ENCODE results near the gene L3MBTL3.
"Not testable (repeated sequence)": the region's sequence is repeated elsewhere in the genome, so short reads cannot be mapped to it uniquely, and the experiment has no call there.

Gene L3MBTL3

GRCh38 chr6:130163266-130163665 lies 144.9 kb downstream of the L3MBTL3 start:
- no peak for TF ChIP-seq CTCF (IDR thresholded peaks at IDR 0.05; ENCODE audit: insufficient read depth, low read length, poor library complexity, severe bottlenecking)
- no peak for TF ChIP-seq EZH2phosphoT487 (conservative IDR thresholded peaks at IDR 0.05; ENCODE audit: low read length)
- Histone ChIP-seq H3K27ac (ENCODE audit: low read depth, low read length) (no peak overlapping the region), H3K9ac (ENCODE audit: low read length) (no peak overlapping the region), H3K9me2 (replicated peaks; ENCODE audit: insufficient read depth, low read length) (no peaks in the 10 kb centered on the region), H3K27me3 (ENCODE audit: low read length) (no peaks in the 10 kb centered on the region), H3K79me2 (ENCODE audit: insufficient read depth, low read length) (no peaks in the 10 kb centered on the region), H3K36me3 (ENCODE audit: low read length) (no peaks in the 10 kb centered on the region), H3K4me2 (ENCODE audit: low read depth, low read length, poor library complexity, severe bottlenecking) (no peak overlapping the region), H4K20me1 (ENCODE audit: low read depth, low read length) (no peaks in the 10 kb centered on the region), H3F3A (ENCODE audit: insufficient read depth) (no peaks in the 10 kb centered on the region), H3K9me3 (ENCODE audit: insufficient read depth, low read length) (no peaks in the 10 kb centered on the region), H3K4me3 (ENCODE audit: insufficient read depth, low read length, poor library complexity, severe bottlenecking) (no peak overlapping the region), H2AFZ (ENCODE audit: low read depth, low read length, severe bottlenecking) (no peak overlapping the region)

- H3K4me3 ChIP-seq (ENCODE audit: insufficient read depth, low read length, poor library complexity, severe bottlenecking): no peak overlapping the region
- TF ChIP-seq EZH2phosphoT487 (conservative IDR thresholded peaks at IDR 0.05; ENCODE audit: low read length): no peak
- no peak overlapping the region for H3K9ac ChIP-seq (ENCODE audit: low read length)
- no peaks in the 10 kb centered on the region for H3K36me3 ChIP-seq (ENCODE audit: low read length)
- H3K27me3 ChIP-seq (ENCODE audit: low read length): no peaks in the 10 kb centered on the region
- no peak overlapping the region for H2AFZ ChIP-seq (ENCODE audit: low read depth, low read length, severe bottlenecking)
- no peak overlapping the region for H3K27ac ChIP-seq (ENCODE audit: low read depth, low read length)
- no peaks in the 10 kb centered on the region for H3K79me2 ChIP-seq (ENCODE audit: insufficient read depth, low read length)
- H3K9me2 ChIP-seq (replicated peaks; ENCODE audit: insufficient read depth, low read length): no peaks in the 10 kb centered on the region
- no peaks in the 10 kb centered on the region for H3K9me3 ChIP-seq (ENCODE audit: insufficient read depth, low read length)
- no peaks in the 10 kb centered on the region for H3F3A ChIP-seq (ENCODE audit: insufficient read depth)
- H4K20me1 ChIP-seq (ENCODE audit: low read depth, low read length): no peaks in the 10 kb centered on the region
- H3K4me2 ChIP-seq (ENCODE audit: low read depth, low read length, poor library complexity, severe bottlenecking): no peak overlapping the region
Observed at GRCh38 chr6:130164251-130164650, 145.9 kb downstream of the L3MBTL3 start.

GRCh38 chr6:130167655-130168054 lies 149.3 kb downstream of the L3MBTL3 start:
- Histone ChIP-seq H3K9me2 (replicated peaks; ENCODE audit: insufficient read depth, low read length) (no peaks in the 10 kb centered on the region), H3K4me2 (ENCODE audit: low read depth, low read length, poor library complexity, severe bottlenecking) (no peak overlapping the region), H3F3A (ENCODE audit: insufficient read depth) (no peaks in the 10 kb centered on the region), H3K79me2 (ENCODE audit: insufficient read depth, low read length) (no peaks in the 10 kb centered on the region), H3K9ac (ENCODE audit: low read length) (no peak overlapping the region), H2AFZ (ENCODE audit: low read depth, low read length, severe bottlenecking) (no peak overlapping the region), H3K4me3 (ENCODE audit: insufficient read depth, low read length, poor library complexity, severe bottlenecking) (no peak overlapping the region), H3K27ac (ENCODE audit: low read depth, low read length) (no peak overlapping the region), H4K20me1 (ENCODE audit: low read depth, low read length) (no peaks in the 10 kb centered on the region), H3K27me3 (ENCODE audit: low read length) (no peaks in the 10 kb centered on the region), H3K36me3 (ENCODE audit: low read length) (no peaks in the 10 kb centered on the region), H3K9me3 (ENCODE audit: insufficient read depth, low read length) (no peaks in the 10 kb centered on the region)
- TF ChIP-seq EZH2phosphoT487 (conservative IDR thresholded peaks at IDR 0.05; ENCODE audit: low read length): no peak
- no peak for TF ChIP-seq CTCF (IDR thresholded peaks at IDR 0.05; ENCODE audit: insufficient read depth, low read length, poor library complexity, severe bottlenecking)

GRCh38 chr6:130170160-130170559 lies 151.8 kb downstream of the L3MBTL3 start:
- not testable (repeated sequence) for H4K20me1 ChIP-seq (ENCODE audit: low read depth, low read length); H3K9ac ChIP-seq (ENCODE audit: low read length); H3K79me2 ChIP-seq (ENCODE audit: insufficient read depth, low read length); H3F3A ChIP-seq (ENCODE audit: insufficient read depth); H3K4me3 ChIP-seq (ENCODE audit: insufficient read depth, low read length, poor library complexity, severe bottlenecking); H3K9me2 ChIP-seq (replicated peaks; ENCODE audit: insufficient read depth, low read length); H3K36me3 ChIP-seq (ENCODE audit: low read length); H3K27ac ChIP-seq (ENCODE audit: low read depth, low read length); H3K9me3 ChIP-seq (ENCODE audit: insufficient read depth, low read length); H2AFZ ChIP-seq (ENCODE audit: low read depth, low read length, severe bottlenecking); H3K4me2 ChIP-seq (ENCODE audit: low read depth, low read length, poor library complexity, severe bottlenecking); H3K27me3 ChIP-seq (ENCODE audit: low read length)

GRCh38 chr6:130173377-130174004 lies 155.1 kb downstream of the L3MBTL3 start:
- H3K79me2 ChIP-seq (ENCODE audit: insufficient read depth, low read length); H3K36me3 ChIP-seq (ENCODE audit: low read length); H2AFZ ChIP-seq (ENCODE audit: low read depth, low read length, severe bottlenecking); H3K4me3 ChIP-seq (ENCODE audit: insufficient read depth, low read length, poor library complexity, severe bottlenecking); H3K27me3 ChIP-seq (ENCODE audit: low read length); H3K4me2 ChIP-seq (ENCODE audit: low read depth, low read length, poor library complexity, severe bottlenecking); H3F3A ChIP-seq (ENCODE audit: insufficient read depth); H3K27ac ChIP-seq (ENCODE audit: low read depth, low read length); H3K9me2 ChIP-seq (replicated peaks; ENCODE audit: insufficient read depth, low read length); H3K9me3 ChIP-seq (ENCODE audit: insufficient read depth, low read length); H3K9ac ChIP-seq (ENCODE audit: low read length); H4K20me1 ChIP-seq (ENCODE audit: low read depth, low read length): not testable (repeated sequence)

Measured in SU-DHL-6 (cell line).